HG03039 (cell line): Measurements from ENCODE around the gene ANKRD55.
"Not testable (repeated sequence)": the region's sequence is repeated elsewhere in the genome, so short reads cannot be mapped to it uniquely, and the experiment has no call there.

ENCODE experiments used
- ATAC-seq: cut with Tn5 transposase; IDR thresholded peaks from one replicate; pipeline ENCODE4 v1.9.1; 2021; ENCODE audit warnings: mild to moderate bottlenecking, moderate library complexity; ENCODE audit not compliant: unreplicated experiment

The ANKRD55 gene

GRCh38 chr5:56211298-56211865, 21.7 kb downstream of the ANKRD55 start:
- ATAC-seq: no peak

DNA sequence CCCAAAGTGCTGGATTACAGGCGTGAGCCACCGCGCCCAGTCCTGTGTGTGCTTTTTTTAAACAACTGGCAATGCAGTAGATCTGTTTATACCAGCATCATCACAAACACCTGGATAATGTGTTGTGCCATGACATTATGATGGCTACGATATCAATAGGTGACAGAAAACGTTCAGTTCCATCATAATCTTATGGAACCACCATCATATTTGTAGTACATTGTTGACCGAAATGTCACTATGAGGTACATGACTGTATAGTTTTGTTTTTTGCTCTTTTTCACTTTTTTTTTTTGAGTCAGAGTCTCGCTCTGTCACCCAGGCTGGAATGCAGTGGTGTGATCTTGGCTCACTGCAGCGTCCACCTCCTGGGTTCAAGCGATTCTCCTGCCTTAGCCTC, 24.4 kb downstream of the ANKRD55 start:
- no peak for ATAC-seq

DNA sequence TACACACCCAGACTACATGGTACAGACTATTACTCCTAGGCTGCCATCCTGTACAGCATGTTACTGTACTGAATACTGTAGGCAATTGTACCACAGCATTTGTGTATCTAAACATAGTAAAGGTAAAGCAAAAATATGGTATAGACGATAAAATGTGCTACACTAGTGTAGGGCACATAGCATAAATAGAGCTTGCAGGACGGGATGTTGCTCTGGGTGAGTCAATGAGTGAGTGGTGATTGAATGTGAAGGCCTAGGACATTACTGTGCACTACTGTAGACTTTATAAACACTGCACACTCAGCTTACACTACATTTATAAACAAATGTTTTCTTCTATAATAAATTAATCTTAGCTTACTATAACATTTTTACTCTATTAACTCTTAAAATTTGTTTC, 25.6 kb downstream of the ANKRD55 start:
- ATAC-seq: no peak

- ATAC-seq: no peak
Observed at GRCh38 chr5:56206126-56206910, 26.8 kb downstream of the ANKRD55 start.

DNA sequence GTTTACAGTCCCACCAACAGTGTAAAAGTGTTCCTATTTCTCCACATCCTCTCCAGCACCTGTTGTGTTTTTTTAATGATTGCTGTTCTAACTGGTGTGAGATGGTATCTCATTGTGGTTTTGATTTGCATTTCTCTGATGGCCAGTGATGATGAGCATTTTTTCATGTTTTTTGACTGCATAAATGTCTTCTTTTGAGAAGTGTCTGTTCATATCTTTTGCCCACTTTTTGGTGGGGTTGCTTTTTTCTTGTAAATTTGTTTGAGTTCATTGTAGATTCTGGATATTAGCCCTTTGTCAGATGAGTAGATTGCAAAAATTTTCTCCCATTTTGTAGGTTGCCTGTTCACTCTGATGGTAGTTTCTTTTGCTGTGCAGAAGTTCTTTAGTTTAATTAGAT, 29.2 kb downstream of the ANKRD55 start:
- not testable (repeated sequence) for ATAC-seq

GRCh38 chr5:56202483-56202882, 30.6 kb downstream of the ANKRD55 start:
- ATAC-seq: no peak

DNA sequence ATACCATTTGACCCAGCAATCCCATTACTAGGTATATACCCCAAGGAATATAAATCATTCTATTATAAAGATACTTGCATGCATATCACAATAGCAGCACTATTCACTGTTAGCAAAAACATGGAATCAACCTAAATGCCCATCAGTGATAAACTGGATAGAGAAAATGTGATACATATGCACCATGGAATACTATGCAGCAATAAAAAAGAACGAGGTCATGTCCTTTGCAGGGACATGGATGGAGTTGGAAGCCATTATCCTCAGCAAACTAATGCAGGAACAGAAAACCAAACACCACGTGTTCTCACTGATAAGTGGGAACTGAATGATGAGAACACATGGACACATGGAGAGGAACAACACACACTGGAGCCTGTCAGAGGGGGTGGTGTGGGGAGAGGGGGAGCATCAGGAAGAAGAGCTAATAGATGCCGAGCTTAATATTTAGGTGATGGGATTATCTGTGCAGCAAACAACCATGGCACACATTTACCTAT, 31.3 kb downstream of the ANKRD55 start:
- not testable (repeated sequence) for ATAC-seq

GRCh38 chr5:56200971-56201666, 32.0 kb downstream of the ANKRD55 start:
- peak; percentile 85 for ATAC-seq

DNA sequence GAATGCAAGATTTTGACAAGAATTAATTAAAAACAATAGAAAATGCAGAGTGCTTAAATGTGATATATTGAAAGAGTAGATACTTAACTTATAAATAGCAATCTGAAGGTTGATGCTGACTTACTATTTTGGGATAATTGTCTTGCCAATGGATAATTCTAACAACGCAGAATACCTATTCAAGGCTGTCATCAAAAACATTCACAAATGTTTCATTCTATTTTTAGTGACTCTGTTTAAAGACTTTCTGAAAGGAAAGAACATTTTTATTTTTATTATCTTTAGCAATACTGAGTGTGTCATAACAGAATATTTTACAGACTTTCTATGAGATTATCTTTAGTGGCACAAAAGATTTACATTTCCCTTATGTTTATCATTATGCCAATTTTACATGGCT, 38.1 kb downstream of the ANKRD55 start:
- ATAC-seq: no peak

GRCh38 chr5:56192246-56192645, 40.9 kb downstream of the ANKRD55 start:
- no peak for ATAC-seq

DNA sequence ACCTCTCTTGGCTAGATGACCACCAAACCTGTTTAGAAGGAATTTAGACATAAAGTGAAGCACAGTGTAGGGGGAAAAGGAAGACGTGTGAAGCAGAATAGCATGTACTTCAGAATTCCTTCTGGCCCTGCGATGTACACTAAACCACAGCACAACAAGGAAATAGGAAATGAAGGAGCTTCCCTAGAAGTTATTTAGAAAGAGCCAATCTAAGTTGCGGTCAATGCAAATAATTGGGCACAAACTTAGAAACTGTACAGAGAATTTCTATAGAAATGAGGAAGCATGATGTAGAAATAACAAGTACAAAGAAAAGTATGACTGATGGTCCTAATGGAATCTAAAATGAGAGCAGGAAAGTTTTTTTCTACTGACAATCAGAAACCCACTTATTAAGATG, 41.5 kb downstream of the ANKRD55 start:
- no peak for ATAC-seq

GRCh38 chr5:56190497-56190896, 42.6 kb downstream of the ANKRD55 start:
- no peak for ATAC-seq

DNA sequence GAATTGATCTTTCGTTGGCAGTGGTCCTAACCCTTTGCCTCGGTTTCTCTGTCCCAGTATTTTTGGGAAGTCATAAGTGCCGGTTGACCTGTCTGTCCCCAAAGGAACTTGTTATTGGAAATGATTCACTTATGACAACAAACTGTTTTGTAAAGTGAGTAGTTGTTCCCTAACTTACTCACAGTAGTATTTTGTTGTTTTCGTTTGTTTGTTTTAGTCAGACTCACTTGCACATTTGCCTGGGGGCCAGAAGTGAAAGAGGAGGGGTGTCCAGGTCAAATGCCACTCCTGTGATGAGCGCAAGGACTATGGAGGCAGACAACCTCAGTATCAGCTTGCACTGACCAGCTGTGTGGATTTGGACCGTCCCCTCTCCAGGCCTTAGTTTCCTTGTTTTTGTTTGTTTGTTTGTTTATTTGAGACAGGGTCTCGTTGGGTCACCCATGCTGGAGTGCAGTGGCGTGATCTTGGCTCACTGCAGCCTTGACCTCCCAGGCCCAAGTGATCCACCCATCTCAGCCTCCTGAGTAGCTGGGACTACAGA, 47.3 kb downstream of the ANKRD55 start:
- no peak for ATAC-seq

GRCh38 chr5:56183506-56183905, 49.6 kb downstream of the ANKRD55 start:
- no peak for ATAC-seq

GRCh38 chr5:56179442-56179841, 53.7 kb downstream of the ANKRD55 start:
- ATAC-seq: no peak

DNA sequence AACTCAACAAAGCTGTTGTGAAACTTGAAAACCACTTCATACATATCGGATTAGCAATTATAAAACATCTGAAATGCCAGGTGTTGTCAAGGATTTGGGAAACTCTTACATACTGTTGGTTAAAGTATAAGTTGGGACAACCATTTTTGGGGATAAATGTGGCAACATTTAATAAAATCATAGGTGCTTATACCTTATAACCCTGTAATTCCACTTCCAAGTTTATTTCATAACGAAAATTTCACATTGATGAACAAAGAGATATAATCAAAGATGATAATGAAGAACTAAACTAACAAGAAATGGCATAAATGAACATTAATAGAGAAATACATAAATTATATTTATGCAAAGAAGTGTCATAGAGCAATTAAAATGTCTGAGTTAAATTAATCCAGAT, 54.3 kb downstream of the ANKRD55 start:
- no peak for ATAC-seq

DNA sequence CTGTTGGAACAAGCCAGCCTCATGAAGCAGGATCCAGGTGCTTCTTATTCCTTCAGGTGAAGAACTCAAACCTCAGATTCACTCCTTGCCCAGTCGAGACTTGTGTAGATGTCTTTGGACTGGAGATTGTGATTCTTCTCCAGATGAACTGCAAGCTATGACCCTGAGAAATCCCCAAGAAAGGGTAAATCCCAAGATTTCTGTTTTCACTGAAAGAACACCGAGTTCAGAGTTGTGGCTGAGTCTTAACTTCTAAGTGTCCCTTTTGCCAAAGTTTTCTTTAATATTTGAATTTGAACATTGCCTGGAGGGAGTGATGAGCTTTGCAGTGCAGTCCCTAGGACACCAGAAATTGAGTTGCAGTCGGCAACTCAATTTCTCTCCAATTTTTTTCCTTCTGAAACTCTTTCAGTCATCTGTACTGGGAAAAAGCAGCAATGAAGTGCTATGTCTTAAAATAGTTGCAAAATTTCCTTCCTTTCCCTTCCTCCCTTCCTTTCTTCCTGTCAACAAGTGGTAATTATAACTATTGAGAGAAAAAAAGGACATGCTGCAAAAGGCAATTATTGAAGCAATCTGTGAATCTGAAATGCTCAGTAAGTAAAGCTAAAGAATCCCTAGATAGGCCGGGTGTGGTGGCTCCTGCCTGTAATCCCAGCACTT, 56.1 kb downstream of the ANKRD55 start:
- ATAC-seq: no peak

DNA sequence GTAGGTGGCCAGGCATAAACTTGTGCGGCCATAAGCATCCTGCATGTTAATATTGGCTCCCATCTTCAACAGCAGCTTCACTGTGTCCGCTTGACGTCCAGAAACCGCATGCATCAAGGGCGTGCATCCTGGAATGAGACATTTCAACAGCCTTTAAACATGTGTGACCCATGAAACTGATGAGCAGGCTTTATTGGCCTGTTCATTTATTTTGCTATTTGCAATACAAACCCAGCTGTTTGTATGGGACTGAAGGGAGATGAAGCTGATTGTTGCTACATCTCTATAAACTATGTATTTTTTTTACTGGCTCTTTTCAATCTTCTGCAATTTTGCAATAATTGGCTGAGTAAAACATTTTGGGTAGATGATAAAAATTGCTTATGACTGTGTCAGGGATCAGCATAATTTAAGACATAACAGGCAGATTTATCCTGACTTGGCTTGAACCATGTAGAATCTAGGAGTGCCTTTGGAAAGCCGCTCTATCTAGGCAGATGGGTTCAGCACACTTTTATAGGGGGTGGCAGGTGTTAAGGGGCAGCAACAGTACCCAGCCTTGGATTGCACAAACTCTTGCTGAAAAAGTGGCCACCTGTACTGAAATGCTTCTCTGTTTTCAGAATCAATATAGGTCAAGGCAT, 56.9 kb downstream of the ANKRD55 start:
- ATAC-seq: no peak

- no peak for ATAC-seq
Observed at GRCh38 chr5:56175488-56175887, 57.6 kb downstream of the ANKRD55 start.

- no peak for ATAC-seq
Observed at GRCh38 chr5:56175021-56175420, 58.1 kb downstream of the ANKRD55 start.

DNA sequence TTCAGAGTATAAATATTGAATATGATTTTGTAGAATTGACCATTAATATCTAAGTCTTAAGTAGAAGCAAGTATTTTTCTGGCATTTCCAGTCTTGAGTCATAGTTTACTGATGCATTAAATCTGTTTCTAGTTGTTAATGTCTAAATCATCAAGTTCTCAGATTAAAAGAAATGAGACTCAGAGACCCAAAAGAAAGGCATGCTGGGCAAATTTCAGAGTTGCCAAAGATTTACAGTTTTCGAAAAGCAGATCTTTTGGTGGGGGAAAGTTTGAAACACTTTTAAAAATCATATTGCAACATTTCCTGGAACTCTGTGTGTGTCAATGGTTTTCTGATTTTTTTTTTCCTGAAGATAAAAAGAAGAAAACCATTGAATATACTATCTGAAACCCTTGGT, 60.9 kb downstream of the ANKRD55 start:
- no peak for ATAC-seq
